GM18907 (cell line): Measurements from ENCODE around the gene SNRPA1.

Experiments used
- ATAC-seq: cut with Tn5 transposase; IDR thresholded peaks from one replicate; pipeline ENCODE4 v1.9.1; 2021; ENCODE audit warnings: mild to moderate bottlenecking, moderate library complexity; ENCODE audit not compliant: unreplicated experiment

SNRPA1 gene

DNA sequence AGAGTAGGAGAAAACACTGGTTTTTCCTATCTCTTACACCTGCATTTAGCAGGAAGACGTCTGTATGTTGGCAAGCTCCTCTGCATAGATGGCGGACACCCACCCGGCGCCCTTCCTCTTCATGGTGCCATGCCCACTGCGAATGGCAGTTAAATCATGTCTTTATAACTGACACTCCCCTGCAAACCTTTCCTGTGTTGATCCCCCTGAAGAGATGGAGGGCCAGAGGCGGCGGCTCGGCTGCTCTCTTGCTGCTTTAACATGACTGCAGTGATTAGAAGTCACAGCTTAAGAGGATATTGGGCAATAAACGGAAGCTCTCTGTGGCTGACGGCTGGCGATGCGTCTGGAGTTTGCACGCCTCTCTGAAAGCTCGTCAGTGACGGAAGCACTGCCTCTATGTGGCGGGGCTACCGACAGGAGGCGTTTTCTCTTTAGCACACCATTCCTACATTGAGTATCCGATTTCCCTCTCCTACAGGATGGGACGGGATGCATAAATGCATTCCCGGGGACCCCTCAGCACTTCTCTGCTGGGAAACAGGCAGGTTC is 25.5 kb upstream of the SNRPA1 start:
- ATAC-seq, result peak; percentile 78

DNA sequence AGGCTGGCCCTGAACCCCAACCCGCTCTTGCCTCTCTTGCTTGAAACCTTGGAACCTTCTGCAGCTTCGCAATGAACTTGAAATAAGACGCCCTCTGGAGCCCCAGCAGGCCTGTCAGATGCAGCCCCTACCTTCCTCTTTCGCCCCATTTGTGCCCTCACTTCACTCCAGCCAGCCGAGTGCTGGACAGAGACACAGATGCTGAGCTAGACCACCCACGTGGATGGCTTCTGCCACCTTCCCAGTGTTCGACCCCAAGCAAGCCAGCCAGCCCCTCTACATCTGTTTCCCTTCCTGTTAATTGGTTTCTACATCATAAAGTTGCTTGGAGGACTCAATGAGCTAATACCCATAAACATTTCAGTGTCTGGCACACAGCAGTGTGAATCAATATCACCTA is 23.8 kb upstream of the SNRPA1 start:
- no peak for ATAC-seq

DNA sequence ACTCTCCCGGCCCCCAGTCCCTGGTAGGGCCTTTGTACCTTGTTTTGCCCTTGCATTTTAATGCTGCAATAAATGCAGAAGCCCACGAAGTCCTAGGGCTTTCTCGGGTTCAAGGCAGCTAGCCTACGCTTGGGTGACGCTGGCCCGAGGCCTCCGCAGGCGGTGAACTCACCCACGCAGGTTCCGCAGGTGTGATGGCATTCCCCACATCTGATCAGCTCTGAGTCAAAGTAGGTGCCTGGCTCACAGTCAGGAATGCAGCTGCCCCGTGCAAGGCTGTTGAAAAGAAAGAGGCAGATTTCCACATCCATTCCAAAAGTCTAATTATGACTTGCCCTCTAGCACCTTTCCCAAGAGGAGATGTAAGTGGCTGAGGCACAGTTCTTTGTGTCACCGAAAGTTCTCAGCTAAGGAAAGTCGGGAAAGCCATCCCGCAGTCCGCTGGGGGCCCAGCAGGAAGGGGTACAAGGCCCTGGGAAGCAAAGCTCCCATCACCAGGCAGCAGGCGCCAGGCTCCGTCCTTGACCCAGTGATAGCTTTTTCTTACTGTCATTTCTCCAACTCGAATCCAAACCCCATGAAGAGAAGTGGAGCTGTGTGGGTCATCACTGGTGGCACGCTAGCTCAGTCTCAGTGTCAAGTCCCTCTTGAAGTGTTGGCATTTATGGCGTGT is 23.2 kb upstream of the SNRPA1 start:
- no peak for ATAC-seq

DNA sequence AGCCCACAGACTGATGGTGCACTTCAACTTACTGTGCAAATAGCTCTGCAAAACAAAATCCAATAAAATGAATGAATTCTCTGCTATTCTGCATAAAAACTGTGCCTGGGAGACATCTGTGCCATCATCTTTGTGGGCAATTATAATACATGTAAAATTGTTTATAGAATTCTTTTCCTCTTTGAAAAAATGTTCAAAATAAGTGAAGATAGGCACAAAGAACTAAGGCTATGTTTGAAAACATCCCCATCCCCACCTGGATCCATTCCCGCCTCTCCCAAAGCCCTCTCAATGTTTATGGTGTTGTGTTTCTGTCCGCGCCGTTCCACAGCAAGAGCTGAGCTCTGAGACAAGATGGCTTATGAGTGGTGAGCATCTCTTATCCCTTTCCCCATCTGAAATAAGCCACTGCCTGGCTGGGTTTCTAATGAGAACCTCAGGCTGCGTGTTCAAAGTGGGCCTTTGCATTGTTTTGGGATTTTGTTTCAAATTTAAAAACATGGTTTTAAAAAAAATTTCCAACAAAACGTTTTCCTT is 22.4 kb upstream of the SNRPA1 start:
- ATAC-seq, result no peak

DNA sequence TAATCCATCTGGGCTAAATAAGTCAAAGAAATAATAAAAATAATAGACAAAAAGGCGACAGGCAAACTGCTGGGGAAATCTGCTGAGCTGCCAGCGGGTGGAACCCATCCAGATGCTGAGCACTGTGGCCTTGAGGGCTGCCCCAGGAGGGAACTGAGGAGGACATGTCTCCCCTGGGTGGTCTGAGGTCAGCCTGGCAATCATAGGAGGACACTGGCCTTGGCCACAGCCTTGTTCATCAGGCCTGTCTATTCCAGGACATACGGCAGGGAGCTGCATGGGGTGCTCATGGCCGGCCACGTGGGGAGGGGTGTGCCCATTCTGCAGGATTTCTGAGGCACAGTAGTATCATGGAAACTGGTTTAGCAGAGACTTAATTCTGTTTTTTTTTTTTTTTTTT is 21.5 kb upstream of the SNRPA1 start:
- ATAC-seq, result no peak

DNA sequence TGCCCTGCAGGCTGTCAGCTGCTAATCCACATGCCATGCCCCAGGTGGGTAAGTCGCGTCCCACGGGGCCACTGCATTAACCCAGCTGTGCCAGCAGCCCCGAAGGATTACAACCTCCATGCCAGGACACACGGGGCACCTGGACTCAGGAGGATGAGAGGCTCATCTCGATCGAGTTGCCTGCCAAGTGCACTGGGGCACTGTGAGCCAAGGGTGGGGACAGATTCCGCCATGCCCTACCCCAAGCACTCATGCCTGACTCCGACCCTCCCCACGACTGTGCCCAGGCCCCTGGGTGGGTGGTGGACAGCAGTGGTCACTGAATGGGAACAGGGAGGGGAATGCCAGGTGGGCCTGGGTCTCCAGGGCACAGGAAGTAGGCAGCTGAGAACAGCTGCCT is 20.7 kb upstream of the SNRPA1 start:
- ATAC-seq, result no peak

DNA sequence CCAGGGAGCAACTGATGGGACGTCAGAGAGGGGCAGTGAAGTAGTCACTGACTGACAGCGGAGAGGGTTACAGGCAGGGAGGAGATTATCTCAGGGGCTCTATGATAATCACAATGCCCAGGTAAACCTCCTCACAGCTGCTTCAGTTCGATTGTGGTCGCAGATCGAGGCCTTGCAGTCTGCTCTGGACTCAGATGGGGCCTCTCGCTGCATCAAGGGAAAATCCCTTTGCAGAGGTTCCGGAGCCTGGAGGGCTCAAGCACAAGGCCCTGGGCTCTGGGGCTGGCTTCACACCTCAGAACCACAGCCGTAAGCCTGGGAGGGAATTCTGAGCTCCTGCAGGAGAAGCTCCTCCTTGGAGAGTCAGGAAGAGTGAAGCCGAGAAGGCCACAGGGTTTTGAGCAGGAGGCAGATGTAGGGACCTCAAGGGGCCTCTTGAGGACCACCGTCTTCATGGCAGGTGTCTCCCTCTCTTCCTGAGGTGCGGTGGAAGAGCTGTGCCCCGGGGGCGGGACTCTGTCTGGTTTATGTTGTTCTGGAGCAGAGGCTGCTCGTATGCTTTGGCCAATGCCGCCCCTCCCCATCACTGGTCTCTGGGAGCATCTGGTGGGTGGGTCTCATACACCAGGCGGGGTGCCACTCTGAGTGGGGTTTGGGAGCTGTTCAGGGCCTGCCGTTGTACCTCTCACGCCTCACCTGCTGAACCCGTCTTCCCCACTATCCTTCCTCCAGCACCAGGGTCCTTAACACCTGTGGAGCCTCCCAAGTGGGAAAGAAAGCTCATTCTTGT is 19.5 kb upstream of the SNRPA1 start:
- ATAC-seq, result no peak

DNA sequence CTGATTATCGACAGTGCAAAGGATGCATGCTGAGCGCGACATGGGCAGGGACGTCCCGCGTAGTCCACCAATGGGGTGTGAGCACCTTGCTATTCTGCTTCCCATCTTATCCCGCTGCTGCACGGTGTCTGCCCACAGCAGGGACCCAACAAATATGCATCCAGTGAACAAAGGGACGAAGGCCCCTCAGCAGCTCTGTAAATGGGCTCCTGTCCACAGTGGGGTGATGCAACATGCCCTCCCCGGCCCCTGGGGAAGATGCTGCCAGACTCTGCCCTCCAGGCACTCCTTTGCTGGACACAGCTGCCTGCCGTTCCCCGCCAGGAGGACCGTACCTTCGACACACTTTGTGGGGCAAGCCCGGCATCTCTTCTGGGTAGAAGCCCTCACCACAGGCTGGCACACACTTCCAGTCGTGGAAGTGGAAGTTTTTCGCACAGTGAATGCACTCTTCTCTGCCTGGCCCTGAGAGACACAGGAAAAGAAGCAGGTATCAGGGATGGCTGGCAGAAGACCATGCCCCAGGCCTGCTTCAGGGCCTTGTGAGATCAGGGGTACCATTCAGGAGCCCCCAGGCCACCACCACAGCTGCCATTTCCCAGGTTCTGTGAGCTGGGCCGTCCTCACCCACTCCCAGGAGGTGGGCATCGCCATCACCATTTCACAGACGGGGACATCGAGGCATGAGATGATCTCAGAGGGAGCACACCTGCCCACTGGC is 18.2 kb upstream of the SNRPA1 start:
- no peak for ATAC-seq

DNA sequence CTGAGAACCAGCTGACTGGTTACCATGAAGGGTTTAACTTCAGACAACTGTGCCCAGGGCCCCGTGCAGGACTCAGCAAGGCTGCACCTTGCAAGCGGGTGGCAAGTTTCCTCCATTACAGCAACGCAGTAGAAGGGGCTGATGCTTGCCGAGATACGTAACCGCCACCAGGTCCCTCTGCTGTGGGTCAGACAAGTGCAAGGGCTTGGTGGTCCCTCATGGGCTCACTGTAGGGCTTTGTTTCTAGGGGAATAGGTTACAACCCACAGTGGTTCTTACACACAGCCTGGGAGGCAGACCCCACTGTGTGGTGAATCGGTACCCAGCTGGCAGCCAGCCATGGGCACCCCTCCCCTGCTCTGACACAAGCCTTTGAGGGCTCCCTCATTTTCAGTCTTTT is 15.5 kb upstream of the SNRPA1 start:
- no peak for ATAC-seq

DNA sequence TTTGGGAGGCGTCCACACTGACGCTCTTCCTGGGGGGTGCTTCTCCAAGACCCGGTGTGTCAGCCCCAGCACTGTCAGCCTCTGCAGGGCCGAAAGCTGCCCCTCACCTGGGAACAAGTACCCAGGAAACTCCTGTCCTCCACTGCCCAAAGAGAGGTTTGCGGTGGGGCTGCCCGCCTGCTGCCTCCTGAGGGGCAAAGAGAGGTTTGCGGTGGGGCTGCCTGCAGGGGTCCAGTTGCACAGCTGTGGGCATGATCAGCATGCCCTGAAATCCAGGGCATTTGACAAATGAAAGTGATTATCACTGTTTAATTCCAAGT is 15.1 kb upstream of the SNRPA1 start:
- no peak for ATAC-seq

DNA sequence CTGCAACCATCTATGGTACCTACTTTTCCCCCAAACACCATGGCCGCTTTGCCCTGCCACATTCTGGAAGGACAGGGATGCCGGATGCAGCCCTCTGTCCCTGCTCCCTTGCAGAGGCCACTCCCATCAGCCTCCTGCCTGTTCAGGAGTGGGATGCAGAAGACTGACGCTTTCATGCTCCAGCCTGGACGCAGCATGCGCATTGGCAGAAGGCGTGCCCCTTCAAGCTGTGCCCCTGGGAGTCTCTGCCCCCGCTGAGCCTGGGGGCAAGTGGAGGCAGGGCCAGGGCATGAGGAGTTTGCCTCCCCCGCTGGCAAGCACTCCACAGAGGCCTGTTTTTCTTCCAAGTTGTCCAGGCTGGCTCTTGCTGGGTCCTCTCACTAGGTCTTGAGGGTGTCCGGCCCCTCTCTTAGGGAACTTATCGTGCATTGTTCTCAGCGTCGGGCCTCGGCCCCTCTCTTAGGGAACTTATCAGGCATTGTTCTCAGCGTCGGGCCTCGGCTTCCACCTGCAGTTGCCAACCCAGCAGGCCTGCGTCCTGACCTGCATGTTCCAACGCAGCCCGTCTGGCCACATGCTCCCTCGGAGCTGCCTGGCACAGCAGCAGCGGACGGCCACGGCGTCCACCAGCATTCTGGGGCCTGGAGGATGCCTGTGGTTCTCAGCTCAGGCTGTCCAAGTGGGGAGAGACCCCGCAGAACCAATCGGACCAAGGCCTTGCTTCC is 14.6 kb upstream of the SNRPA1 start:
- ATAC-seq, result no peak

DNA sequence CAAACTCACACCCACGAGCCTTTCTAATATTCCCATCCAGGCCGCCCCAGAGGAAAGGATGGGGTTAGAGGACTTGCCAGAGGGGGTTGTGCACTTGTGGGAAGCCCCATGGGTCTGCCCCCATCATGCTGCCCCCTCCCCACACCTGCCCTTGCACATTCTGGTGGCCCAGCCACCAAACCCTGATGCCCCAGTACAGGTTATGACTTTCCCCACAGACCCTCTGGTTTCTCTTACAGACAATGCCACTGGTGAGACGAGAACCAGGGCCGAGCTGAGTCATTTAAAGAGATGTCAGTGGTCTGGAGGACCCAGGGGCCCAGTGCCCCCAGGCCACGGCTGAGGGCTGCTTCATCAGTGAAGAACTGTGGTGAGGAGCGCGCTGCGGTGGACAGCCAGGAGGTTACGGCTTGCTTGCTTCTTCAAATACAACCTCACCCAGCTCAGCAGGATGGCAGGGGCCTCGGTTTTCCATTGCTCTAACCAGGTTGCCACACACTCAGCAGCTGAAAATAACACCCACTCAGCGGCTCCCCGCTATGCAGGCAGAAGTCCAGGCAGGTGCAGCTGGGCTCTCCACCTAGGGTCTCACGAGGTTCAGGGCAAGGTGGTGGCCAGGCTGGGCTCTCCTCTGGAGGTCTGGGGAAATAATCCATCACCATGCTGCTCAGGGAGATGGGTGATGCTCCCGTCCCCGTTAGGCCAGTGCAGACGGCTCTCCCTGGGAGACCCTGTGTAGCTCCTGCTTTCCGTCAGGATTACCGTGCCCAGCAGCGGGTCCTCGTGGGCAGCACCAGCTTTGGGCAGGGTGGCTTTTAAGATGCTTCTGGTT is 13.8 kb upstream of the SNRPA1 start:
- ATAC-seq, result no peak

DNA sequence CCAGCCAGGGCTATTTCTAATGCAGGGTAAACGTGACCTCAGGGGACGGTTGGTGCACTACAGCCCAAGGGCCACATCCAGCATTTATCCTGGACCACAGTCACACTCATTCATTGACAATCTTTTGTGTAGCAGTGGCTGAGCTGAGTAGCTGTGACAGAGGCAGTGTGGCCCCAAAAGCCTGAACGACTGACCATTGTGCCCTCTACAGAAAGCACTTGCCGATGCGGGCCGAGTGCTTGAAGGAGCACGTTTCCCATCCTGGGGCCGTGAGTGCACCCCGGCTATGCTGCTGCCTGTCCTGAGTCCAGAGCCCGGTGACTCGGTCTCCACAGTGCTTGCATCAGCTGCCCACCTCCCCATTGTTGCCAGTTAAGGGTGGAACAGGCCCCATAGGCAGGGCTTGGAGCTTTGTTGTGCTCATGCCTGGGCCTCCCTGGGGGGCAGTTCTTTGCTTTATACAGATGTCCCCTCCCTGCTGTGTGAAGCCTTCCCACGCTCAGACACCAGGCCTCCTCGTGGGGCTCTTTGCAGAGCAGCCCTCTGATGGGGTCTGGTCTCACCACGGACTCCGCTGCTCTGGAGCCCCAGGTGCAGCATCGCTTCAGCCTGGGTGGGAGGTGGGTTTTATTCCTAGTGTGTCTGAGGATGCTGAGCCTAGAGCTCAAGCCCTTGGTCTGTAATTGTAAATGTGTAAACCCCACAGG is 13.0 kb upstream of the SNRPA1 start:
- ATAC-seq, result no peak

DNA sequence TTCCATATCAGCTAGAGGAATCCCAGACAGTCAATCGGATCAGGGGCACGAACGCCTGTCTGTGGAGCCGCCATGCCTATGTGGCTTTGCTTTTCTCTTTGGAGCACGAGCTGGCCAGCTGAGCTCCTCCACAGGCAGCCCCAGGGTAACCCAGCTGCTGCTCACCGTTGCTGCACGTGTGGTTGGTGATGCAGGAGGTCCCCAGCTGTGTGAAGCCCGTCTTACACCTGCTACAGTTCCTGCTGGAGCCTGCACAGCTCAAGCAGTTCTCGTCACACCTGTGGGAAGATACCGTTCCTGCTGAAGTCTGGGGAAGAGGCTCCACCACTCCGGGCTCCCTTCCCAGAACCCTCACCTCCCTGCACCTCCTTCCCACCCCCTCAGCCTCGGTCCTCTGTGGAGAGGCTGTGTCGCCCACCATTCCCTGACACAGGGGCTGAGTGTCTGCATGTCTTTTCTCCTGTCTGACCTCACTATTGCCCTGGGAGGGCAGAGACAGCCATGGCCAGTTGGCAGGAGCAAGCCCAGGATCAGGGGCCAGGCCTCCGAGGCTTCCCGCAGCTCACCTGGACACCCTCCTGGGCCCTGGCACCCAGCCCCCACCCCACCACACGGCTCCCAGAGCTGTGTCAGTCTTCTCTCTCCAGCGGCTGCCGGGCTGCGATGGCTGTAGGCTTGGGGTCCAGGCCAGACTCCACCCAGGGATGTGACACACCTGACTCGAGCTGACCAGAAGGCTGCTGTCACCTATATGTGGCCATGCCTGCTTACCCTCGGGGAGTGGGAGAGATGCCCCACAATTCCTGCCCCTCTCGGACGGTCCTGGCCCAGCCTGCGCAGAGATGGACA is 12.2 kb upstream of the SNRPA1 start:
- no peak for ATAC-seq

DNA sequence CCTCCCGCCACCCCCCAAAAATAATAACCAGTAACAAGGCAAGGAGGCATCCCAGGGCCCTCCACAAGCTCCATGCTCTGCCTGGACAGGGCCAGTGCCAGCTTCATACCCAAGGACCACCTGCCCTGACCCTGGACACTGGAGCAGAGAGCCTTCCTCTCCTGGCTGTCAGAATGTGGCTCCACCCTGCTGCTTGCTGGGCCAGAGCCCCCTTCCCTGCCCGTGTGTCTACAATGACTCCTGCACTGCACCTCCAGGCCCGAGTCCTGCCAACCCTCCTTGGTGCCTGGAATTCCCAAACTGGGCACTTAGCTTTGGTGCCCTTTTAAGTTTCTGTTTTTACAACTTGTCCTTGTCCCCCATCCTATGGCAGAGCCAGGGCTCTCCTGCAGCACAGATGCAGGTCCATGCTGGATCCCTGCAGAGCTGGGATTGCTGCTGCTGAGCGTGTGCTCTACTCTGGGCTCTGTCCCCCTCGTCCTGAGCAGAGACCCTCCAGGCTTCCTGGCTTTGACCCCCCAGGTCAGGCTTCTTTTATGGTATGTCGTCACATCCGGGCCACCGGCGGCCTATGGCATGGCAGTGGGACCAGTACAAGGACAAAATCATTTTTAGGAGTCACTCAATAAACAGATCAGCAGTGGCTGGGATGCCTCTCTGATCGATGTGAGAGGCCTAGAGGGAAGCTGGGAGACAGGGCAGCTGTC is 11.4 kb upstream of the SNRPA1 start:
- ATAC-seq, result no peak

DNA sequence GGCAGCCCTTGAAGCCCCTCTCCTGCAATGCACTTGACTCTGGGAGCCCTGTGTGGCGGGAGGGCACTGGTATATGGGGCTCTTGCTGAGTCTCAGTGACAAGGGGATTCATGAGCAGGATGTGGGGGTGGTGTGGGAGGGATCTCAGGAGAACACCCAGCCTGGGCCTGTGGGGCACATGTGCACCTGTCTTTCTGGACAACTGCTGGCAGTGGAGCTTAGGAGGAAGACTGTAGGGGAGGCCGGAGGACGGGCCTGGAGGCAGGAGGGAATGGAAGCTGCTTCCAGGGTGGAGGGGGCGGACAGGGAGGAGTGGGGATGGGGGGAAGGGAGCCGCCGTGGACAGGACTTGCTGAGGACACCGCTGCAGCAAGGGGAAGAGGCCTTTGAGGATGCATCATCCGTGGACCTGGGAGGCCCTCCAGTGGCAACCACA is 10.8 kb upstream of the SNRPA1 start:
- ATAC-seq, result no peak

DNA sequence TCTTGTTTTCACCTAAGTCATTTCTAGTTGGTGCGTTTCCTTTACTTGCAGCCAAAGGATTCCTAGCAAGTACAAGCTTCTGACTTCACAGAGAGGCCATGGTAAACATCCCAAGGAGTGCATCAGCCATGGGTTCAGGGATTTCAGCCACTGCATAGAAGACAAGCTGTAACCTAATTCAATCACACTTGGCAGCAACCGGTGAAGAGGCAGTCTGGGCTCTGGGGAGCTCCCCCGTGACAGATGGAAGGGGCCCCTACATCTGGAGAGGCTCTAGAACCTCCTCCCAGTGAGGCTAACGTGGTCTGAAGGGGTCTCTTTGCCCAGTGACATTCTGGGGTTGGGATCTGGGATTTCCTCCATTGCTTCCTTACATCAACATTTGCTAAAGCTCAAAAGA is 8.4 kb upstream of the SNRPA1 start:
- no peak for ATAC-seq
